MCF 10A (cell line): Measurements from ENCODE around the gene CCDC171. TPM values are rescaled to one million over a fixed set of nuclear protein-coding genes. Genes with fewer than 3 reads are reported as not detected.

ENCODE experiments used
- BruUV-seq: library from RNA; stranded (reverse); fragments of 400-500 nt; replicated peaks from 2 replicates; lab custom pipeline; 2021; lab: Mats Ljungman, UMichigan
- CTCF ChIA-PET: fragments of 300-600 bp; sonication (Branson Sonifier 250); formaldehyde crosslinking; extraction: SDS; loops from one replicate; lab custom pipeline; 2021; ENCODE audit warnings: antibody characterized with exemption, inconsistent platforms; lab: Yijun Ruan, JAX
- POLR2A ChIA-PET: fragments of 300-600, 350-650 bp; sonication (Branson Sonifier 250); formaldehyde crosslinking; extraction: SDS; loops from one replicate; lab custom pipeline; 2020; ENCODE audit warnings: antibody characterized with exemption, inconsistent platforms; lab: Yijun Ruan, JAX
- DNase-seq: peaks from one replicate; pipeline ENCODE4 v3.0.0-alpha.2; 2018; ENCODE audit not compliant: unreplicated experiment
- H3K27ac Mint-ChIP-seq: one replicate; pipeline ENCODE4 v1.8.0; 2022; ENCODE audit warnings: mild to moderate bottlenecking, low read depth, mixed read lengths; ENCODE audit not compliant: unreplicated experiment
- H3K27me3 Mint-ChIP-seq: one replicate; pipeline ENCODE4 v1.8.0; 2022; ENCODE audit warnings: mixed read lengths; ENCODE audit not compliant: insufficient read depth, unreplicated experiment
- H3K36me3 Mint-ChIP-seq: one replicate; pipeline ENCODE4 v1.8.0; 2022; ENCODE audit warnings: mild to moderate bottlenecking, moderate library complexity, mixed read lengths; ENCODE audit not compliant: insufficient read depth, unreplicated experiment
- H3K4me1 Mint-ChIP-seq: one replicate; pipeline ENCODE4 v1.8.0; 2022; ENCODE audit warnings: mixed read lengths; ENCODE audit not compliant: insufficient read depth, unreplicated experiment
- H3K4me3 Mint-ChIP-seq: one replicate; pipeline ENCODE4 v1.8.0; 2022; ENCODE audit warnings: mild to moderate bottlenecking, moderate library complexity, mixed read lengths; ENCODE audit not compliant: unreplicated experiment
- H3K9me3 Mint-ChIP-seq: one replicate; pipeline ENCODE4 v1.8.0; 2022; ENCODE audit warnings: mixed read lengths; ENCODE audit not compliant: unreplicated experiment
- intact Hi-C: fragments of 100-400 bp; cut with micrococcal nuclease; formaldehyde crosslinking; loops from 2 replicates; pipeline ENCODE4 v1.14.1; 2022
- total RNA-seq: library from RNA; stranded (reverse); gene quantifications from 2 replicates; pipeline ENCODE4 v1.2.3, GENCODE V29; 2022
- TF ChIP-seq, protein P1 (sequence below): fragments of 200-600 bp; IDR thresholded peaks from one replicate; pipeline ENCODE4 v1.8.0; 2022; ENCODE audit warnings: antibody characterized with exemption, mild to moderate bottlenecking; ENCODE audit not compliant: unreplicated experiment

The CCDC171 gene
- total RNA-seq, 1 experiment from 2014 or later = 1.7 TPM

DNA sequence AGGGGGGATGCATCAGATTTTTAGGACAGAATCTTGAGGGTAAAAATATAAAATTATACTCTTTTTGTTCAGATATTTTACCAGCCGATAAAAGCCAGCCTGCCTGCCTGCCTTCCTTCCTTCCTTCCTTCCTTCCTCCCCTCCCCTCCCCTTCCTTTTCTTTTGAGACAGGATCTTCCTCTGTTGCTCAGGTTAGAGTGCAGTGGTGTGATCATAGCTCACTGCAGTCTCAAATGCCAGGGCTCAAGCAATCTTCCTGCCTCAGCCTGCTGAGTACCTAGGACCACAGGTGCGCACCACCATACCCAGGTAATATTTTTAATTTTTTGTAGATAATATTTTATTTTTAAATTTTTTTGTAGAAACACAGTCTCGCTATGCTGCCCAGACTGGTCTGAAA is 330.0 kb downstream of the CCDC171 start:
- no peak overlapping the region for H3K4me3 Mint-ChIP-seq
- ChIA-PET CTCF (interaction anchor here (0.6 kb wide), 1 partner anchor 251 kb away, joined by 3 read pairs; no protein-coding TSS in a partner anchor), POLR2A (interaction anchor here (0.6 kb wide), 1 partner anchor 39 kb away, joined by 3 read pairs; no protein-coding TSS in a partner anchor)
- BruUV-seq = no TSS peak
- no peak for DNase-seq
- H3K4me1 Mint-ChIP-seq = no peaks in the 10 kb centered on the region
- H3K36me3 Mint-ChIP-seq = no peaks in the 10 kb centered on the region
- H3K27ac Mint-ChIP-seq = no peak overlapping the region
- TF ChIP-seq, protein P1, sequence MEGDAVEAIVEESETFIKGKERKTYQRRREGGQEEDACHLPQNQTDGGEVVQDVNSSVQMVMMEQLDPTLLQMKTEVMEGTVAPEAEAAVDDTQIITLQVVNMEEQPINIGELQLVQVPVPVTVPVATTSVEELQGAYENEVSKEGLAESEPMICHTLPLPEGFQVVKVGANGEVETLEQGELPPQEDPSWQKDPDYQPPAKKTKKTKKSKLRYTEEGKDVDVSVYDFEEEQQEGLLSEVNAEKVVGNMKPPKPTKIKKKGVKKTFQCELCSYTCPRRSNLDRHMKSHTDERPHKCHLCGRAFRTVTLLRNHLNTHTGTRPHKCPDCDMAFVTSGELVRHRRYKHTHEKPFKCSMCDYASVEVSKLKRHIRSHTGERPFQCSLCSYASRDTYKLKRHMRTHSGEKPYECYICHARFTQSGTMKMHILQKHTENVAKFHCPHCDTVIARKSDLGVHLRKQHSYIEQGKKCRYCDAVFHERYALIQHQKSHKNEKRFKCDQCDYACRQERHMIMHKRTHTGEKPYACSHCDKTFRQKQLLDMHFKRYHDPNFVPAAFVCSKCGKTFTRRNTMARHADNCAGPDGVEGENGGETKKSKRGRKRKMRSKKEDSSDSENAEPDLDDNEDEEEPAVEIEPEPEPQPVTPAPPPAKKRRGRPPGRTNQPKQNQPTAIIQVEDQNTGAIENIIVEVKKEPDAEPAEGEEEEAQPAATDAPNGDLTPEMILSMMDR = no peak
- no peaks in the 10 kb centered on the region for H3K27me3 Mint-ChIP-seq
- H3K9me3 Mint-ChIP-seq = no peaks in the 10 kb centered on the region
- intact Hi-C loops = no loop called here

DNA sequence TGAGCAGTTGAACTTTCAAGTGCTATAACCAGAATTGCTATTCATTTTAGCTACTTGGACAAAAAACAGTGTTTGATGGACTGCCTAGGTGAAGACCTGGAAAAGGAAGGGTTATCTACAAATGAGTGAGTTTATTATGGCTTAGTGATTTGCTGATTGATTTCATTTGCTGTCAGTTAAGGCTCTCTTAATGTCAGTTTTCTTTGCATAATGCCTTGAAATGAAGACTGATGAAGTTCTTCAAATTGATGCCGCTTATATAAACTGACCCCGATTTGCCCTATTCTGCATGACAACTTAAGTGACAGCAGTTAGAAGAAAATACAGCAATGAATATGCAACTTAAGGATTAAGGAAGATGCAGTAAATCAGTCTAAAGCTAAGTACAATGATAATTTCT is 332.6 kb downstream of the CCDC171 start:
- CTCF ChIA-PET = no interaction called here
- no peak overlapping the region for H3K4me3 Mint-ChIP-seq
- H3K4me1 Mint-ChIP-seq = no peaks in the 10 kb centered on the region
- TF ChIP-seq, protein P1 = no peak
- no peak overlapping the region for H3K27ac Mint-ChIP-seq
- POLR2A ChIA-PET = no interaction called here
- intact Hi-C loops = no loop called here
- H3K36me3 Mint-ChIP-seq = no peaks in the 10 kb centered on the region
- DNase-seq = no peak
- BruUV-seq = no TSS peak
- no peaks in the 10 kb centered on the region for H3K27me3 Mint-ChIP-seq
- no peaks in the 10 kb centered on the region for H3K9me3 Mint-ChIP-seq

DNA sequence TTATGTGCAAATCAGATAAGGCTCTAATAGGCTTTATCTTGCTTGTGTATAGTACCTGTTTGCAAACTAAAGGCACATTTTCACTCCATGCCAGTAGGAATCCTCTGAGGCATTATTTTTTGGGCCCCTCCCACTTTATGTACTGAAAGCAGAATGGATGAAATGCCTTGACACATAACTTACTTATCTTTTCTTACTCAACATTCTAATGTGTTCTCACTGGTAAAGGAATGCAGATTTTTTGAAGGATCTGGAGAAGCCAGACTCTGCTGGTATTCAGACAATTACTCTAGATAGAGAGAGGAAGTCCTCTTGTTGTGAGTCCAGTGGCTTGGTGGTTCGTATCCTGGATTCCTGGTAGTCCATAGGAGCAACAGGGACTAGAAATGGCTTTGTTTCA is 336.7 kb downstream of the CCDC171 start:
- no peak for DNase-seq
- Mint-ChIP-seq H3K4me1 (no peaks in the 10 kb centered on the region), H3K9me3 (peaks cover 10% of the 10 kb centered on the region), H3K4me3 (no peak overlapping the region), H3K36me3 (no peaks in the 10 kb centered on the region), H3K27ac (no peak overlapping the region), H3K27me3 (no peaks in the 10 kb centered on the region)
- intact Hi-C loops = no loop called here
- CTCF ChIA-PET = no interaction called here
- TF ChIP-seq, protein P1 = no peak
- POLR2A ChIA-PET = no interaction called here
- BruUV-seq = no TSS peak

DNA sequence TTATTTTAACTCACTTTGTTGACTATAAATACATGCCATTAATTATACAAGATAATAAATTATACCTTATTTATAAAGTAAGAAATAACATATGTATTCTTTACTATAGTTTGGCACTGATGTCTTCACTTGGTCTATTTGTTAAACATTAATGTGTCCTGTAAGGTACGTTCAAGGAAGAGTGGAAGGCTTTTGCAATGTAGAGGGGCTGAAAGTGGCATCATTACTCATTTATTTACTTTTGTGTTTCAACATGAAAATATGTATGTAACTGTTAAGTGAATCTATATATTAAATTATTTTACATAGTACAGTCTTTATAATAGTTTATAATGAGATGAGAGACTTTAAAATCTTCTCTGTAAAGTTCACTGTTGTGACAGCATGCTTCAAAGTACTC is 348.7 kb downstream of the CCDC171 start:
- no peak for DNase-seq
- no peak overlapping the region for H3K27ac Mint-ChIP-seq
- CTCF ChIA-PET = no interaction called here
- no peak overlapping the region for H3K4me3 Mint-ChIP-seq
- H3K9me3 Mint-ChIP-seq = no peaks in the 10 kb centered on the region
- no peaks in the 10 kb centered on the region for H3K36me3 Mint-ChIP-seq
- no peaks in the 10 kb centered on the region for H3K4me1 Mint-ChIP-seq
- no TSS peak for BruUV-seq
- H3K27me3 Mint-ChIP-seq = no peaks in the 10 kb centered on the region
- intact Hi-C loops = no loop called here
- TF ChIP-seq, protein P1 = no peak
- POLR2A ChIA-PET = interaction anchor here (1.2 kb wide), 1 partner anchor 23 kb away, joined by 3 read pairs; no protein-coding TSS in a partner anchor
